ENCODE data around the gene CDH22.

GRCh38 chr20:46137816-46138215, 170.5 kb downstream of the CDH22 start:
- no peak for TF ChIP-seq CTCF (IDR thresholded peaks at IDR 0.05 in 8 of 11, conservative IDR thresholded peaks at IDR 0.05 in 3 of 11)
- TF ChIP-seq POLR2A (IDR thresholded peaks at IDR 0.05), result no peak

Data from spleen (tissue), 7 donors.